ENCODE data around the gene CDK4. TPM values are rescaled to one million over a fixed set of nuclear protein-coding genes. Genes with fewer than 3 reads are reported as not detected.

Gene CDK4
- total and polyA plus RNA-seq, 2 of the 13 experiments (the other 11 are each of a cell fraction or from before 2014, with no cell fraction given) = 191 to 209 TPM

GRCh38 chr12:57765003-57765697, 13.0 kb upstream of the CDK4 start (continued):
- no peak for TF ChIP-seq HNF1A (IDR thresholded peaks at IDR 0.05; ENCODE audit: low read depth)
- TF ChIP-seq HNF1A (CRISPR knock-in tag; IDR thresholded peaks at IDR 0.05; ENCODE audit: borderline replicate concordance) = 0 out of 2 replicates have a peak, but pooled peaks have one; percentile 8
- TF ChIP-seq AGO1 (IDR thresholded peaks at IDR 0.05; ENCODE audit: low read depth, low read length, poor library complexity, severe bottlenecking) = peak; percentile 85
- TF ChIP-seq ETS1 (CRISPR knock-in tag; IDR thresholded peaks at IDR 0.05) = 0 out of 2 replicates have a peak, but pooled peaks have one; percentile 19
- no peak for TF ChIP-seq CCDC6 (CRISPR knock-in tag; IDR thresholded peaks at IDR 0.05)
- TF ChIP-seq, protein P1, sequence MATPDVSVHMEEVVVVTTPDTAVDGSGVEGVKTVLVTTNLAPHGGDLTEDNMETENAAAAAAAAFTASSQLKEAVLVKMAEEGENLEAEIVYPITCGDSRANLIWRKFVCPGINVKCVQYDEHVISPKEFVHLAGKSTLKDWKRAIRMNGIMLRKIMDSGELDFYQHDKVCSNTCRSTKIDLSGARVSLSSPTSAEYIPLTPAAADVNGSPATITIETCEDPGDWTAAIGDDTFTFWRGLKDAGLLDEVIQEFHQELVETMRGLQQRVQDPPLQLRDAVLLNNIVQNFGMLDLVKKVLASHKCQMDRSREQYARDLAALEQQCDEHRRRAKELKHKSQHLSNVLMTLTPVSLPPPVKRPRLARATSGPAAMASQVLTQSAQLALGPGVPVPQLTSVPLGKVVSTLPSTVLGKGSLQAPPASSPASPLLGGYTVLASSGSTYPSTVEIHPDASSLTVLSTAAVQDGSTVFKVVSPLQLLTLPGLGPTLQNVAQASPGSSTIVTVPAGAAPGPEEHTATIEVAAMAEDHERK (CRISPR knock-in tag; IDR thresholded peaks at IDR 0.05; ENCODE audit: low read depth) = no peak
- TF ChIP-seq NAIF1 (CRISPR knock-in tag; IDR thresholded peaks at IDR 0.05; ENCODE audit: borderline replicate concordance) = peak; percentile 86; the same call in 1 of the 2 replicates
- 0 out of 2 replicates have a peak, but pooled peaks have one; percentile 53 for TF ChIP-seq ZNF232 (CRISPR knock-in tag; IDR thresholded peaks at IDR 0.05; ENCODE audit: borderline replicate concordance)
- TF ChIP-seq ZBTB40 (IDR thresholded peaks at IDR 0.05) = no peak
- no peak for TF ChIP-seq ZBTB40 (CRISPR knock-in tag; IDR thresholded peaks at IDR 0.05)
- TF ChIP-seq ETV5 (CRISPR knock-in tag; IDR thresholded peaks at IDR 0.05; ENCODE audit: borderline replicate concordance) = peak; percentile 13; the same call in 1 of the 2 replicates
- TF ChIP-seq SNAI1 (CRISPR knock-in tag; IDR thresholded peaks at IDR 0.05; ENCODE audit: borderline replicate concordance) = no peak
